ENCODE data around the gene ZNF511. TPM values are rescaled to one million over a fixed set of nuclear protein-coding genes. Genes with fewer than 3 reads are reported as not detected.

ZNF511 gene
- total and polyA plus RNA-seq, 4 experiments from 2014 or later = 31.5 to 107 (median 51.0) TPM

DNA sequence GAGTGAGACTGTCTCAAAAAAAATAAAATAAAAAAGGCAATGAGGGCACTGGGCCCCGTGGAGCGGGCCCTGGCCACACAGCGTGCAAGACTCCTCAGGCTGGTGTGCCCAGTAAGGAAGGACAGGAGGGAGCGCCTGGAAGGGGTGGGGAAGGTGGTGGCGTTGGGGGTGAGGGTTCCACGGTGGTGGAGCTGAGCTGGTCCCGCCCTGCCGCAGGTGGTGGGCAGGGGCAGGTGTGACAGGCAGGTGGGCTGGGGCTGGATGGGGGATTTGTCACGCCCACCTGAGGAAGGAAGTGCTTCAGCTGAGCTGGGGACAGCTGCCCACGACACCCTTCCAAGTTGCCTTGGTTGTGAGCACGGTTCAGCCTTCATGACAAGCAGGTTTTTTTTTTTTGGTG, 37.7 kb downstream of the ZNF511 start:
- H3K4me1 Mint-ChIP-seq = peaks cover 0 to 3% (median under 1%) of the 10 kb centered on the region in 4 donors
- no peaks in the 10 kb centered on the region for H3K36me3 Mint-ChIP-seq
- Histone ChIP-seq H3K27me3 (ENCODE audit: insufficient read depth, low read length) (peaks cover 11% of the 10 kb centered on the region), H3K4me3 (ENCODE audit: low read length in 2 of 2) (no peak overlapping the region), H3K36me3 (ENCODE audit: insufficient read depth, low read length) (no peaks in the 10 kb centered on the region), H3K4me1 (ENCODE audit: insufficient read depth, low read length) (no peaks in the 10 kb centered on the region), H3K27ac (ENCODE audit: low read depth, low read length) (no peak overlapping the region), H3K9me3 (ENCODE audit: control insufficient read depth in 1 of 2, low read length in 2 of 2) (no peaks in the 10 kb centered on the region)
- no peaks in the 10 kb centered on the region for H3K9me3 Mint-ChIP-seq
- no peak overlapping the region for H3K27ac Mint-ChIP-seq
- DNase-seq = no peak
- H3K27me3 Mint-ChIP-seq = peaks cover 20 to 32% of the 10 kb centered on the region in 2 donors
- ChIA-PET CTCF (ENCODE audit: partially characterized antibody) (interaction anchor here (1.3 kb wide), 1 partner anchor 17 kb away, joined by 7 read pairs; no protein-coding TSS in a partner anchor), POLR2A (ENCODE audit: partially characterized antibody) (interaction anchor here (1.7 kb wide), 1 partner anchor 10 kb away, joined by 5 read pairs; the partner anchor contains the start of gene CALY)
- no peak overlapping the region for H3K4me3 Mint-ChIP-seq
- intact Hi-C loops (cut with micrococcal nuclease) = no loop called here

DNA sequence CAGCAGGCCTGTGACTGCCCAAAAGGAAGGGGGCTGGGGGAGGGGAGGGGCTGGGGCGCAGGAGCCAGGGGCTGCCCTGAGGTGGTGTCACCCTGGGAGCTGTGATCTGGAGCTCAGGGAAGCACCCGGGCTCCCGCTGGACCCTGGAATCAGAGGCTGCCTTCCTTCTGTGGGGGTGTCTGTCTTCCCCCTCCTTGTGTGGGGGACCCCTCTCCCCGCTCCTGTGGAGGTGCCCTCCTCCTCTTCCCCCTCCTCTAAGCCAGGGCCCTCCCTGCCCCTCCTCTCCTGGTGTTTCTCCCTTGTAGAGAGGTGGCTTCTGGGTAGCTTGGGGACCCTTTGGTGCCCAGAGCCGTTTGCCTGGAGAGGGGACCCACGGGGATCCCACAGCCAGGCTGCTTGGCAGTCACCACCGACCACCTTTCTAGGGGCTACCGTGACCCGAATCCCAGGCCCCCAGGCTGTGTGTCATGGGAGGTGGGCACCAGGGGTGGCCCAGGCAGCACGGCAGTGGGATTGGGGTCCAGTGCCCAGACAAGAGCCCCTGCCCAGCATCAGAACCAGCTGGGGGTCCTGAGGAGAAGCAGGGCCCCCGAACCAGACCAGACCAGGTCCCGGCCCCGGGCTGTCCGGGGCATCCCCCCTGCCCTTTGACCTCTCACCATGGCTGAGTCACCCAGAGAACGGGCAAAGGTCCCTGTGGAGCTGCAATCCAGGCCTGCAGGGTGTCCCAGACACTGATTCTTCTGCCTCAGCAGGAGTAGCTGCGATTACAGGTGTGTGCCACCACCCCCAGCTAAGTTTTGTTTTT, 39.2 kb downstream of the ZNF511 start:
- no peak overlapping the region for H3K27ac Mint-ChIP-seq
- ChIA-PET POLR2A (ENCODE audit: partially characterized antibody) (interaction anchor here (1.1 to 1.7 kb wide), 2 partner anchors 9 to 11 kb away, joined by 5 read pairs; partner anchors contain the start of genes CALY and FUOM), CTCF (ENCODE audit: partially characterized antibody) (no interaction called here)
- Histone ChIP-seq H3K36me3 (ENCODE audit: insufficient read depth, low read length) (no peaks in the 10 kb centered on the region), H3K27ac (ENCODE audit: low read depth, low read length) (no peak overlapping the region), H3K9me3 (ENCODE audit: control insufficient read depth in 1 of 2, low read length in 2 of 2) (no peaks in the 10 kb centered on the region), H3K4me3 (ENCODE audit: low read length in 2 of 2) (no peak overlapping the region), H3K27me3 (ENCODE audit: insufficient read depth, low read length) (peaks cover 9% of the 10 kb centered on the region), H3K4me1 (ENCODE audit: insufficient read depth, low read length) (no peaks in the 10 kb centered on the region)
- H3K4me1 Mint-ChIP-seq = peaks cover 0 to 3% (median under 1%) of the 10 kb centered on the region in 4 donors
- H3K27me3 Mint-ChIP-seq = peaks cover 20 to 29% of the 10 kb centered on the region in 2 donors
- no peak overlapping the region for H3K4me3 Mint-ChIP-seq
- no peaks in the 10 kb centered on the region for H3K9me3 Mint-ChIP-seq
- no peaks in the 10 kb centered on the region for H3K36me3 Mint-ChIP-seq
- intact Hi-C loops (cut with micrococcal nuclease) = no loop called here
- DNase-seq = no peak

DNA sequence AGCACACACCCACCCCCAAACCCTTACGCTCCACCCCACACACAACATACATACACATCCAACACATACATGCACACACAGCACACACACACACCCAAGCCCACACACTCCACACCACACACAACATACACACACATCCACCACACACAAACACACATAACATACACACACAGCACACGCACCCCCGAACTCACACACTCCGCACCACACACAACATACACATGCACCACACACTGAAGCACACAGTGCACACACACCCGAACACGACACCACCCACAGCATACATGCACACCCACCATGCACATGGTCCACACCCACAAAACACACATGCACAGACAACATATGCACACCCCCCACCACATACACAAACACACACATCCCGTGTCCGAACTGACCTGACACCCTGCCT, 40.5 kb downstream of the ZNF511 start:
- Mint-ChIP-seq H3K27me3 (peaks cover 17 to 24% of the 10 kb centered on the region in 2 donors), H3K36me3 (no peaks in the 10 kb centered on the region), H3K4me1 (peaks cover 0 to 3% (median under 1%) of the 10 kb centered on the region in 4 donors), H3K9me3 (no peaks in the 10 kb centered on the region), H3K4me3 (peak overlapping the region in 1 of 8 donors; percentile 49), H3K27ac (peak overlapping the region in 1 of 7 donors; percentile 77)
- Histone ChIP-seq H3K27me3 (ENCODE audit: insufficient read depth, low read length) (peaks cover 4% of the 10 kb centered on the region), H3K4me1 (ENCODE audit: insufficient read depth, low read length) (no peaks in the 10 kb centered on the region), H3K27ac (ENCODE audit: low read depth, low read length) (no peak overlapping the region), H3K4me3 (ENCODE audit: low read length in 2 of 2) (no peak overlapping the region), H3K36me3 (ENCODE audit: insufficient read depth, low read length) (no peaks in the 10 kb centered on the region), H3K9me3 (ENCODE audit: control insufficient read depth in 1 of 2, low read length in 2 of 2) (no peaks in the 10 kb centered on the region)
- no peak for DNase-seq
- ChIA-PET POLR2A (ENCODE audit: partially characterized antibody) (no interaction called here), CTCF (ENCODE audit: partially characterized antibody) (no interaction called here)
- intact Hi-C loops (cut with micrococcal nuclease) = no loop called here

DNA sequence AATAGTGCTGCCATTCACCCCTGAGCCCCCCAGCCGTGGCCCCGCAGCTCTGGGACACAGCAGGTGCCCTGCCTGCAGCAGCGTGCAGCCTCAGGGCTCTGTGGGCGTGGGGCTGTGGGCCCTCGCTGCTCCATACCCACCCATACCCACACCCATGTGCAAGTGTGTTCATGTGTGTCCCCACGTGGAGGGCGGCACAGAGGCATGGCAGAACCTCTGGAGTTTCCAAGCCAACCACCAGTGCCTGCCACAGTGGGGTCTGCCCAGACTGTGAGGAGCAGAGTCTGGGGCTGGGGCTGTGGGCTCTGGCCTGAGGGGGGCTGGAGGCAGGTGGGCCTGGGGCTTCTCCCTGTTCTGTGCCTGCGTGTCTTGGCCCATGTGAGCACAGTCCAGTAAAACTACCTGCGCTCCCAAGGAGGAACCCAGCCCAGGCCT, 40.9 kb downstream of the ZNF511 start:
- Mint-ChIP-seq H3K9me3 (no peaks in the 10 kb centered on the region), H3K4me1 (peaks cover 0 to 3% (median under 1%) of the 10 kb centered on the region in 4 donors), H3K27ac (no peak overlapping the region), H3K27me3 (peaks cover 15 to 19% of the 10 kb centered on the region in 2 donors), H3K36me3 (no peaks in the 10 kb centered on the region), H3K4me3 (no peak overlapping the region)
- Histone ChIP-seq H3K4me3 (ENCODE audit: low read length in 2 of 2) (no peak overlapping the region), H3K27me3 (ENCODE audit: insufficient read depth, low read length) (peaks cover 4% of the 10 kb centered on the region), H3K9me3 (ENCODE audit: control insufficient read depth in 1 of 2, low read length in 2 of 2) (no peaks in the 10 kb centered on the region), H3K27ac (ENCODE audit: low read depth, low read length) (no peak overlapping the region), H3K36me3 (ENCODE audit: insufficient read depth, low read length) (no peaks in the 10 kb centered on the region), H3K4me1 (ENCODE audit: insufficient read depth, low read length) (no peaks in the 10 kb centered on the region)
- intact Hi-C loops (cut with micrococcal nuclease) = no loop called here
- no peak for DNase-seq
- POLR2A ChIA-PET (ENCODE audit: partially characterized antibody) = no interaction called here
- CTCF ChIA-PET (ENCODE audit: partially characterized antibody) = no interaction called here

DNA sequence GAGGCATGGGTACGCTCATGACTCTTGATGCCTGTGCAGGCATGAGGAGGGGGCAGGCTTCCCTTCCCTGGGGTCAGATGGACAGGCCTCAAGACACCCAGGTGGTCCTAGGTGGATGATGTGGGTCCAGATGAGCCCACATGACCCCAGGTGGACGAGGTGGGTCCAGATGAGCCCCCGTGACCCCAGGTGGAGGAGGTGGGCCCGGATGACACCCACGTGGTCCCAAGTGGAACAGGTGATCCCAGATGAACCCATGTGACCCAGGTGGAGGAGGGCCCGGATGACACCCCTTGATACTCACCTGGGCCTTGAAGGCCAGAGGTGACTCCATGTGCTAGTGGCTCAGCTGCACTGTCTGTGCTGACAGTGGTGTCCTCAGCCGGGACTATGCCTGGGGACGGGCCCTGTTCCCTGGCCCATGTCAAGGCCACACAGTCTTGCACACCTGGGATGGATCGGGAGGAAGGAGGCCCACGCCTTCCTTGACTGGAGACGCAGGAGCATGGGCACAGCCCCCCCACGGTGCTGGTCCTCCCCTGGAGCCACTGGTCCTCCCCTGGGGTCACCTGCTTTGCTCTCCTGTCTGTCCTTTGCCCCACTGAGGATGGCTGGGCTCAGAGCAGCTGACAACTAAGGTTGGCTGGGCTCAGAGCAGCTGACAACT, 41.7 kb downstream of the ZNF511 start:
- DNase-seq = peak in 1 of 5 donors; percentile 23
- H3K4me3 Mint-ChIP-seq = no peak overlapping the region
- H3K36me3 Mint-ChIP-seq = no peaks in the 10 kb centered on the region
- POLR2A ChIA-PET (ENCODE audit: partially characterized antibody) = no interaction called here
- CTCF ChIA-PET (ENCODE audit: partially characterized antibody) = interaction anchor here (1.1 kb wide), 1 partner anchor 21 kb away, joined by 3 read pairs; no protein-coding TSS in a partner anchor
- Histone ChIP-seq H3K9me3 (ENCODE audit: control insufficient read depth in 1 of 2, low read length in 2 of 2) (no peaks in the 10 kb centered on the region), H3K36me3 (ENCODE audit: insufficient read depth, low read length) (no peaks in the 10 kb centered on the region), H3K27me3 (ENCODE audit: insufficient read depth, low read length) (peaks cover 4% of the 10 kb centered on the region), H3K4me1 (ENCODE audit: insufficient read depth, low read length) (no peaks in the 10 kb centered on the region), H3K4me3 (ENCODE audit: low read length in 2 of 2) (no peak overlapping the region), H3K27ac (ENCODE audit: low read depth, low read length) (no peak overlapping the region)
- H3K9me3 Mint-ChIP-seq = no peaks in the 10 kb centered on the region
- peaks cover 9 to 11% of the 10 kb centered on the region in 2 donors for H3K27me3 Mint-ChIP-seq
- peak overlapping the region in 1 of 7 donors; percentile 63 for H3K27ac Mint-ChIP-seq
- peaks cover 0 to 3% (median under 1%) of the 10 kb centered on the region in 4 donors for H3K4me1 Mint-ChIP-seq
- intact Hi-C loops (cut with micrococcal nuclease) = no loop called here

DNA sequence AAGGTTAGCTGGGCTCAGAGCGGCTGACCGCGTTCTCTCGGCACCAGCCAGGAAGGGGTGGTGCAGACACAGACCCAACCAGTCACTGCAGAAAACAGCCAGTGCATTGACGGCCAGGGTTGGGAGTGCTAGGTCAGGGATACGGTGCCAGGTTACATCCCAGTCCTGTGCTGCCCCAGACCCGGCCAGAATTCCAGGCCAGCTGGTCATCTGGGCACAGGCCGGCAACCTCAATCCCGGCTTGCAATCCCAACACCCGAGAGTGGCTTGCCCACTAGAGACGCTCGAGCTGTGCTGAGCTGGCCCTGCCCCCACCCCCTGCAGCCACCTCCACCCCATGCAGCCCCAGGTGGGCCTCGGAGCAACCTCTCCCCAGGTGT, 42.2 kb downstream of the ZNF511 start:
- Mint-ChIP-seq H3K27me3 (peaks cover 4 to 6% of the 10 kb centered on the region in 2 donors), H3K4me3 (no peak overlapping the region), H3K27ac (no peak overlapping the region), H3K36me3 (no peaks in the 10 kb centered on the region), H3K9me3 (no peaks in the 10 kb centered on the region), H3K4me1 (peaks cover 0 to 3% (median under 1%) of the 10 kb centered on the region in 4 donors)
- ChIA-PET CTCF (ENCODE audit: partially characterized antibody) (interaction anchor here (1.1 kb wide), 1 partner anchor 21 kb away, joined by 3 read pairs; no protein-coding TSS in a partner anchor), POLR2A (ENCODE audit: partially characterized antibody) (no interaction called here)
- intact Hi-C loops (cut with micrococcal nuclease) = no loop called here
- no peak overlapping the region for H3K27ac ChIP-seq (ENCODE audit: low read depth, low read length)
- H3K27me3 ChIP-seq (ENCODE audit: insufficient read depth, low read length) = peaks cover 4% of the 10 kb centered on the region
- H3K9me3 ChIP-seq (ENCODE audit: control insufficient read depth in 1 of 2, low read length in 2 of 2) = no peaks in the 10 kb centered on the region
- peak in 1 of 5 donors; percentile 5 for DNase-seq
- no peaks in the 10 kb centered on the region for H3K36me3 ChIP-seq (ENCODE audit: insufficient read depth, low read length)
- H3K4me1 ChIP-seq (ENCODE audit: insufficient read depth, low read length) = no peaks in the 10 kb centered on the region
- no peak overlapping the region for H3K4me3 ChIP-seq (ENCODE audit: low read length in 2 of 2)
